GM23338 (cell line): ENCODE measurements around the gene RSBN1L. TPM values are rescaled to one million over a fixed set of nuclear protein-coding genes. Genes with fewer than 3 reads are reported as not detected.

ENCODE experiments used
- ATAC-seq: fragments of 200-7000 bp; cut with Tn5 transposase; 3 replicates; pipeline ENCODE4 v1.9.1; 2020
- DNase-seq: peaks from one replicate; pipeline ENCODE4 v3.0.0-alpha.2; 2015; ENCODE audit warnings: low spot score
- H2AFZ ChIP-seq: fragments of 200-600 bp; sonication (generic); 2 replicates; pipeline ENCODE4 v1.8.0; 2016; ENCODE audit warnings: antibody characterized with exemption, mild to moderate bottlenecking, moderate library complexity
- H3F3A ChIP-seq: fragments of 200-600 bp; sonication (generic); replicated peaks from 2 replicates; pipeline ENCODE4 v1.8.0; 2017; ENCODE audit warnings: antibody characterized with exemption, mixed run types, low read depth
- H3K27ac ChIP-seq: fragments of 200-600 bp; sonication (generic); 2 replicates; pipeline ENCODE4 v1.6.1; 2016; ENCODE audit warnings: low read depth
- H3K27me3 ChIP-seq: fragments of 200-600 bp; sonication (generic); 2 replicates; pipeline ENCODE4 v1.8.0; 2016; ENCODE audit warnings: mild to moderate bottlenecking, mixed run types, moderate library complexity; ENCODE audit not compliant: insufficient read depth
- H3K36me3 ChIP-seq: fragments of 200-600 bp; sonication (generic); 2 replicates; pipeline ENCODE4 v1.8.0; 2016; ENCODE audit warnings: mild to moderate bottlenecking; ENCODE audit not compliant: insufficient read depth
- H3K4me1 ChIP-seq: fragments of 200-600 bp; sonication (generic); 2 replicates; pipeline ENCODE4 v1.8.0; 2016; ENCODE audit warnings: mild to moderate bottlenecking, moderate library complexity; ENCODE audit not compliant: insufficient read depth
- H3K4me2 ChIP-seq: fragments of 200-600 bp; sonication (generic); 2 replicates; pipeline ENCODE4 v1.7.1; 2017; ENCODE audit warnings: mixed run types
- H3K4me3 ChIP-seq: fragments of 200-600 bp; sonication (generic); 2 replicates; pipeline ENCODE4 v1.6.1; 2016; ENCODE audit warnings: mixed run types
- H3K79me2 ChIP-seq: fragments of 200-600 bp; sonication (generic); replicated peaks from 2 replicates; pipeline ENCODE4 v1.8.0; 2017; ENCODE audit warnings: mild to moderate bottlenecking; ENCODE audit not compliant: insufficient read depth
- H3K9me2 ChIP-seq: fragments of 200-600 bp; sonication (generic); 2 replicates; pipeline ENCODE4 v1.8.0; 2017; ENCODE audit not compliant: insufficient read depth
- H4K20me1 ChIP-seq: fragments of 200-600 bp; sonication (generic); replicated peaks from 2 replicates; pipeline ENCODE4 v1.8.0; 2017; ENCODE audit warnings: mild to moderate bottlenecking; ENCODE audit not compliant: insufficient read depth
- H3K27ac Mint-ChIP-seq: 2 replicates; pipeline ENCODE4 v1.8.0; 2020; ENCODE audit warnings: inconsistent platforms, mild to moderate bottlenecking, moderate library complexity, mixed read lengths
- H3K27me3 Mint-ChIP-seq: 3 replicates; pipeline ENCODE4 v1.8.0; 2022; ENCODE audit warnings: low read depth, mild to moderate bottlenecking, moderate library complexity, mixed read lengths, inconsistent platforms; ENCODE audit not compliant: insufficient read depth, poor library complexity
- H3K36me3 Mint-ChIP-seq: 3 replicates; pipeline ENCODE4 v1.8.0; 2021; ENCODE audit warnings: low read depth, mild to moderate bottlenecking, inconsistent platforms, moderate library complexity, mixed read lengths
- H3K4me1 Mint-ChIP-seq: 3 replicates; pipeline ENCODE4 v1.8.0; 2020; ENCODE audit warnings: mild to moderate bottlenecking, inconsistent platforms, mixed read lengths
- H3K4me3 Mint-ChIP-seq: 3 replicates; pipeline ENCODE4 v1.8.0; 2021; ENCODE audit warnings: moderate library complexity, mild to moderate bottlenecking, inconsistent platforms, mixed read lengths
- H3K9me3 Mint-ChIP-seq: 3 replicates; pipeline ENCODE4 v1.8.0; 2020; ENCODE audit warnings: moderate library complexity, mild to moderate bottlenecking, inconsistent platforms, mixed read lengths
- ZNF462 ChIP-seq: fragments of 250-450 bp; sonication (Bioruptor Pico); IDR thresholded peaks from 2 replicates; pipeline ENCODE4 v1.5.0; 2020; ENCODE audit warnings: mild to moderate bottlenecking, moderate library complexity
- polyA plus RNA-seq: library from polyadenylated mRNA; unstranded; fragments of >200 nt; fragmentation: Nextera tagmentation; extraction: Ambion mirVana; gene quantifications from 2 replicates; pipeline ENCODE4 v1.2.1, GENCODE V29; 2016
- total RNA-seq: library from RNA; depleted of rRNA; stranded (reverse); fragments of >200 nt; shearing (Covaris generic); gene quantifications from 2 replicates; pipeline ENCODE4 v1.2.3, GENCODE V29; 2014
- TF ChIP-seq, protein P1 (sequence below), 2 experiments: fragments of 200-600 bp in 1 of 2; sonication (generic) in 1 of 2; conservative IDR thresholded peaks; 2 replicates each; pipeline versions ENCODE4 v1.5.1 to v1.6.1; 2016 to 2017; ENCODE audit warnings: antibody characterized with exemption in 2 of 2, low read depth in 2 of 2, mild to moderate bottlenecking in 2 of 2, moderate library complexity in 1 of 2

RSBN1L gene
- total and polyA plus RNA-seq, 2 experiments from 2014 or later, result 9.7 to 19.7 TPM

DNA sequence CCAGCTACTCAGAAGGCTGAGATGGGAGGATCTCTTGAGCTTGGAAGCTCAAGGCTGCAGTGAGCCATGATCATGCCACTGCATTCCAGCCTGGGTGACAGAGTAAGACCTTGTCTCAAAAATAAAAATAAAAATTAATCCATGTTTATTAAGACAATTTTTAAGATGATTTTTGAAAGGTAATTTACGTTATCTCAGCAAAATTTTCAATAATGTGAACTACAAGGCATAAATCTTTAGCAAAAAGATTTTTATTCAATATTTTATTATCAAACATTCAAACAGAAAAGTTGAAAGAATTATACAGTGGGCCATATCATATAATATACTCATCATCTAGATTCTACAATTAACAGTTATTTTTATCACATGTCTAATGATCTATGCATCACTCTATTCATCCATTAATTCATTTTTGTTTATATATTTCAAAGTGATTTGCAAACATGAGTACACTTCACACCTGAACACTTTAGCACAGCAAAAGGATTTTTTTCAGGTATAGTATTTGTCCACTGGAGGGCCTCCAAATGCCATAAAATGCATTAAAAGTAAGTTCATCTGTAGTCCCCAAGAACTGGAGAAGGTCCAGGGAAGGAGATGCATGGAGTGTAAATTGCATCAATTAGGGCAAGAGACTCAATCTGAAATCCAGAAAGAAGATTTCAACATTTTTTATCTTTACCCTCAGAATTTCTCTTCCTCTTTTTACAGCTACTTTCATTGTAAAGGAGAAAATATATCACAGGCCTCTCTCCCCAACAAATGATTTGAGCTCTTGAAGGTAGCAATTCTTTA, 38.6 kb upstream of the RSBN1L start:
- Mint-ChIP-seq H3K27ac (no peak overlapping the region), H3K4me1 (no peaks in the 10 kb centered on the region), H3K36me3 (peaks cover 18% of the 10 kb centered on the region; the same call in 2 of the 3 replicates), H3K9me3 (no peaks in the 10 kb centered on the region), H3K4me3 (no peak overlapping the region), H3K27me3 (peaks cover 2% of the 10 kb centered on the region)
- peak; percentile 63 for ATAC-seq
- Histone ChIP-seq H3K4me1 (no peaks in the 10 kb centered on the region), H4K20me1 (no peaks in the 10 kb centered on the region; the same call in 1 of the 2 replicates), H3K4me3 (no peak overlapping the region), H3F3A (no peaks in the 10 kb centered on the region), H3K27ac (no peak overlapping the region), H3K36me3 (peaks cover 10% of the 10 kb centered on the region; the same call in 1 of the 2 replicates), H3K27me3 (no peaks in the 10 kb centered on the region), H3K4me2 (no peak overlapping the region), H3K79me2 (no peaks in the 10 kb centered on the region), H3K9me2 (no peaks in the 10 kb centered on the region), H2AFZ (no peak overlapping the region)
- TF ChIP-seq, protein P1, sequence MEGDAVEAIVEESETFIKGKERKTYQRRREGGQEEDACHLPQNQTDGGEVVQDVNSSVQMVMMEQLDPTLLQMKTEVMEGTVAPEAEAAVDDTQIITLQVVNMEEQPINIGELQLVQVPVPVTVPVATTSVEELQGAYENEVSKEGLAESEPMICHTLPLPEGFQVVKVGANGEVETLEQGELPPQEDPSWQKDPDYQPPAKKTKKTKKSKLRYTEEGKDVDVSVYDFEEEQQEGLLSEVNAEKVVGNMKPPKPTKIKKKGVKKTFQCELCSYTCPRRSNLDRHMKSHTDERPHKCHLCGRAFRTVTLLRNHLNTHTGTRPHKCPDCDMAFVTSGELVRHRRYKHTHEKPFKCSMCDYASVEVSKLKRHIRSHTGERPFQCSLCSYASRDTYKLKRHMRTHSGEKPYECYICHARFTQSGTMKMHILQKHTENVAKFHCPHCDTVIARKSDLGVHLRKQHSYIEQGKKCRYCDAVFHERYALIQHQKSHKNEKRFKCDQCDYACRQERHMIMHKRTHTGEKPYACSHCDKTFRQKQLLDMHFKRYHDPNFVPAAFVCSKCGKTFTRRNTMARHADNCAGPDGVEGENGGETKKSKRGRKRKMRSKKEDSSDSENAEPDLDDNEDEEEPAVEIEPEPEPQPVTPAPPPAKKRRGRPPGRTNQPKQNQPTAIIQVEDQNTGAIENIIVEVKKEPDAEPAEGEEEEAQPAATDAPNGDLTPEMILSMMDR (conservative IDR thresholded peaks at IDR 0.05; ENCODE audit: low read depth in 2 of 2), result peak; percentile 60 to 64
- TF ChIP-seq ZNF462, result no peak
- DNase-seq, result peak; percentile 58
